ENCODE measurements around the gene AUP1.
"Not testable (repeated sequence)": the region's sequence is repeated elsewhere in the genome, so short reads cannot be mapped to it uniquely, and the experiment has no call there.

Gene AUP1, protein sequence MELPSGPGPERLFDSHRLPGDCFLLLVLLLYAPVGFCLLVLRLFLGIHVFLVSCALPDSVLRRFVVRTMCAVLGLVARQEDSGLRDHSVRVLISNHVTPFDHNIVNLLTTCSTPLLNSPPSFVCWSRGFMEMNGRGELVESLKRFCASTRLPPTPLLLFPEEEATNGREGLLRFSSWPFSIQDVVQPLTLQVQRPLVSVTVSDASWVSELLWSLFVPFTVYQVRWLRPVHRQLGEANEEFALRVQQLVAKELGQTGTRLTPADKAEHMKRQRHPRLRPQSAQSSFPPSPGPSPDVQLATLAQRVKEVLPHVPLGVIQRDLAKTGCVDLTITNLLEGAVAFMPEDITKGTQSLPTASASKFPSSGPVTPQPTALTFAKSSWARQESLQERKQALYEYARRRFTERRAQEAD

DNA sequence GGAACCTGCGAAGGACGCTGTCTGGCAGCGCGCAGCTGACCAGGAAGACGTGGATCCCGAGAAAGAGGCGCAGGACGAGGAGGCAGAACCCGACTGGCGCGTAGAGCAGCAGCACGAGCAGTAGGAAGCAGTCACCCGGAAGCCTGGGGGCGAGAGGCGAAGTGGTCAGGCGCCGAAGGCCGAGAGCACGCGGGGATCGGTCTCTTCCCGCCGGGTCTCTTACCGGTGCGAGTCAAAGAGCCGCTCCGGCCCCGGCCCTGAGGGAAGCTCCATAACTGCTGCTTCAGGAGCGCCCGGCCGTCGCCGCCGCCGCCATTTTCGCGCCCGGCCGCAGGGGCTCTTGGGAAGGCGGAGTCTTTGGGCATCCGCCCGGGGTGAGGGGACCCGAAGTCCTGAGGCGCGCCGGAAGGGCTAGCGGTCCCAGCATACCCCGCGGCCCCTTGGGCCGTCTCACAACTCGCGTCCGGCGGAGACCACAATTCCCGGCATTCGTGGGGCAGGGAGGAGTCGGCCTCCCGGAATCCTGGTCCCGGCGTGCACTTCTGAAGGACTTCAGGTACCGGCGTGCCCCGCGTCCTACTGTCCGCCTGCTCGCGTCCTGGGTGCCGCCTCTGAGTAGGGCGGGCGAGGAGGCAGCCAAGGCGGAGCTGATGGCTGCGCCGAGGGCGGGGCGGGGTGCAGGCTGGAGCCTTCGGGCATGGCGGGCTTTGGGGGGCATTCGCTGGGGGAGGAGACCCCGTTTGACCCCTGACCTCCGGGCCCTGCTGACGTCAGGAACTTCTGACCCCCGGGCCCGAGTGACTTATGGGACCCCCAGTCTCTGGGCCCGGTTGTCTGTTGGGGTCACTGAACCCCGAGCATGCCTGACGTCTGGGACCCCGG is at the start of gene AUP1, which contains the start of gene HTRA2:
Gene AUP1 (minus strand): TSS at position 350 of the 882 bp plus-strand sequence. CDS start 77 bp downstream, at position 273.
Gene HTRA2 (plus strand): TSS at position 577 of the 882 bp plus-strand sequence. CDS start 74 bp downstream, at position 651.
- peak; percentile 93 for DNase-seq

DNA sequence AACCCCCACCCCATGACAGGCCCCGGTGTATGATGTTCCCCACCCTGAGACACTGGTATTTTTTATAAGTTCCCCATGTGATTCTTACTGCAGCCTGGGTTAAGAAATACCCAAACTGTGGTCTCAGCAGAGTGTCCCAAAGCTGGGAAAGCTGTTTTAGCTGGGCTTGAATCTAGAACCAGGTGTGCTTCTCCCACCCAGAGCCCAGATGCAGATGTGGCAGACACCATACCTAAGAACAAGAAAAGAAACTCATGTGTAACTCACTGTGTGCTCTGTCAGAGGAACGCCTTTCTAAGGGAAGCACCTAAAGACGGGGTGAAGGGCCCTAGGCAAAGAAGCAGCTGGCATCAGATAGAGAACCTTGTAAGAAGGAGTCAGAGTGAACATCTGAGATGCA is 48.9 kb upstream of the AUP1 start:
- no peak for DNase-seq

DNA sequence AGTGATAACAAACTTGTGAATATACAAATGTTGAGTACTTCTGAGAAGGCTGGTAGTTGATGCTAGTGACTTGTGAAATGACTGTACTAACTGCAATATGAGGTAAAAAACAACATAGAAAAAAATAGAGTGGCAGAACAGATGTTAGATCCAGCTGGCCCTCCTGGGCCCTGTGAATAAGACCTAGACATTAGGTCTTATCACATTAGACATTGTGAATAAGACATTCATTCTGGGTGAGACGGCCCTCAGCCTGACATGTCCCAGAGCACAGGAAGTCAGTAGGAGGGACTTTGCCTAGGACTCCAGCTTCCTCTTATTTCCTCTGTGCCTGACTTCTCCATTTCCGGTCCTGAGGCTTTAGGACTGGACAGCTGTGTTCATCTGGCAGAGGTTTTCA is 47.9 kb upstream of the AUP1 start:
- no peak for DNase-seq

DNA sequence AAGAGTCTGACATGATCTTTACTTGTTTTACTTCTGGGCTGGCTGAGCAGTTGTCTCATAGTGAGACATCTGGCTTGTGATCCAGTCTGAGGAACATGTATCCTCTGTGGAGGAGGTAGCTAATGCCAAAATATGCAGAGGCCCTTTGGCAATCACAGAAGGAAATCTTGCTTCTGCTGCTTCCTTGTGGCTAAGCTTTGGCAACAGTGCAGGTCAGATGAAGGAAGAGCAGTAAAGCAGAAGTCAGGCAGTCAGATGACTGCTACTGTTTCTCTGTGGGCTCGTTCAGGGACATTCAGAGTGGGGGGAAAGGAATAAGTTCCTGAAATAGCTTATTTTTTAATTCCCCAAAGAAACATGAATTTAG is 47.3 kb upstream of the AUP1 start:
- no peak for DNase-seq

DNA sequence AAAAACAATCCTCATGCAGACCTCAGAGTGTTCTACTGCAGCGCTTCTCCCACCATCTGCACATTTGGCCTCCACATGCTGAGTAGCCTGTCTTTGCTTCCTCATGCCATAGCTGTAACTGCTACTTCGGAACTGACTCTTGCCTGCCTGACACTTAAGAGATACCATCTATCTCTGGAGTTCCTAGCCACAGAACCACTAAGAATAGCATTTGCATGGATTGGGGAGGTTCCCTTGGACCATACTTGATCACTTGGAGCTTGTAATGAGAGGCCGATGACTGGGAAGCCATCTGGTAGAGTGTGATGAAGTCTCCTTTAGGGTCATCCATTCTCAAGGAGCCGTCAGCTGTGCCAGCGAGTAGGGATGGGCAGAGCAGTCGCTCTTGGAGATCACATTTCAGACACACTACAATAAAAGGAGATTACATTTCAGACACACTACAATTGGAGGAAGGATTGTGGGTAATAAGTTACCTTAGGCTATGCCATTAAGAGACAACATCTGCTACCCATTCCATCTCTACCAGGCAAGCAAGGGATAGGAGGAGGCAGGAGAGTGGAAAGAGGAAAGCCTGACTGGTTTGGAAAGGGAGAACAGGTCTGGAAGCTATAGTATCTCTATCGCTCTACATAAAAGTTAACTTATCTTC is 46.8 kb upstream of the AUP1 start:
- DNase-seq: no peak

DNA sequence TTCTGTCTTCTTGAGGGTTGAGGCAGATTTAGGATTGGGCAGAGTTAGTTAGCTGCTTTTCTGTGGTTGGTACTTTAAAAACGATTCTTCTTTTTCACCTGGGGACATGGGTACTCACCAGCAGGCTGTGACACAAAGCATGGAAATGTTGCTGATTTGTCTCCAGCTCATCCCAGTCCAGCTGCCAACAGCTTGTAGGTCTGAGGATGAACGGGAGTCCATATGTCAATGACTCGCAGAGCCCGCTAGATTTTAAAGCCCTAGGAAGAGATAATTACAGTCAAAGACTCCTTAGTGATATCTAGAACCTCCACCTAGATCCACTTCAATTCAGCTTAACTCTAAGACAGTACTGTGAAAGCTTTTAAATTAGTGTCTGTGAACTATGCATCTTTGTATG is 45.8 kb upstream of the AUP1 start:
- no peak for DNase-seq

DNA sequence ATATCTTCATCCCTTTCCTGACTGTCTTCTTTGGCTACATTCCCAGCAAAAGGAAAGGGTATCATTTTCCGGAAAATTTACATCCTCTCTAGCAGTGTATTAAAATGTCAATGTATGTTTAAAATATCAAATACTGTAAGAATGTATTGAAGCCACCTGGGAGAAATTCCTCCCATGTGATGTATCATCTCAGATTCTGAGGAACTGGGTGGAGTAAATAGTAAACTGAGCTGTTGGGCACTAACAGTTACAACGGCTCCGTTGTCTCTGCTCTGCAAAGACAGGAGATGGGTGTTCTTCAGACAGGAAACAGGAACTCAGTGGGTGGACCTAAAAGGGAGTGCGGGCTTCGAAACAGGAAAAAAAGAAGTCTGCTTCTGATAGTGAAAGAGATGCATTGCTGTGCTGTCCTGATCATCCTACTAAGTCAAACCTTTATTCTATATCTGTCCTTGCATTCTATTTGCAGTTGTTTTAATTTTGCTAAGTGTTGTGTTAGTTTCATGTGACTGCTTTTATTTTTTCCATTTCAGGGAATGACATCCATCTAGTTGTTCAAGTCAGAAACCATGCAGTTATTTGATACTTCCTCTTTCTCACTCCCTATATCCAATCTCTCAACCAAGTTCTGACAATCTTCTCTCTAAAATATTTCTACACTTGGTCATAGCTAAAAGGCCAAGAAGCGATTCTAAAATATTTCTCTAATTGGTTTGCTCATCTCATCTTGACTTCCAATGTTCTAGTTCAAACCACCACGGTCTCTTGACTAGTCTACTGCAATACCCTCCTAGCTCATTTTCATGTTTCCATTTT is 44.4 kb upstream of the AUP1 start:
- no peak for DNase-seq

DNA sequence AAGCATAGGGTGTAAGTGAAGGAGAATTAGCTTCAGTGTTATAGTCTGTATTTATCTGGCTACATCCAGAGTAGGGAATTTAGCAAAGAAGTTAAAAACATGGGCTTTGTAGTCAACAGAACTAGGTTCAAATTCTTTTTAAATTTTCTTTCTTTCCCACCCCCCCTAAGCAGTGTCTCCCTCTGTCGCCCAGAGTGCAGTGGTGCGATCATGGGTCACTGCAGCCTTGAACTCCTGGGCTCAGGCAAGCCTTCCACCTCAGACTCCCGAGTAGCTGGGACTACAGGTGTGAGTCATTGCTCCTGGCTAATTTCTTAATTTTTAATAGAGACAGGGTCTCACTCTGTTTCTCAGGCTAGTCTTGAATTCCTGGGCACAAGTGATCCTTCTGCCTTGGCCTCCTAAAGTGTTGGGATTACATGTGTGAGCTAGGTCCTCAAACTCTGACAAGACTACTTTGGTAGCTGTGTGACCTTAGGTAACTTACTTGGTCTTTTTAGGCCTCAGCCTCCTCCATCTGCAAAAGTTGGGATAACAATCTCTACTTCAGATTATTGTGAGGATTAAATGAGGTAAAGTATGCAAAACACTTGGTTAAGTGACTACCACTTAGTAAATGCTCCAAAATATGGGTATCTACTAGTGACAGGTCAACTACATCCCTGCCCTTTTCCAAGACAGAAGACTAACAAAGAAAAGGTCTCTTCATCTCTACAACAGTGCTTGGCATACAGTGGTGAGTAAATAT is 42.8 kb upstream of the AUP1 start:
- DNase-seq: no peak

DNA sequence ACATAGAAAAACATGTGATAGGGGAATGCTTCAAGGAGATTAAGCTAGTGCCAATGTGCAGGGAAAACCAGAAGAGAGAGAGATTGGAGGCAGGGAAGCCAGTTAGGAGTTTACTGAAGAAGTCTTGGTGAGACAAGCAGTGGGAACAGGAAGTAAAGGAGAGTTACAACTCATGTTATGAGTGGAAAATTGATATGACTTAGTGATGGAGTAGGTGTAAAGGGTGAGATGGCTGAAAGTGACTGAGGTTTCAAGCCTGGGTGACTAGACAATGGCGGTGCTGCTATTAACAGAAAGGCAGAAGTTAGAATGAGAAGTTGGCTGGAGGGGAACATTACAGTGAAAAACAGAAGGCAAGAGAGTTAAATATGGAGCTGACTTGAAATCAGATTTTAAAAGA is 41.6 kb upstream of the AUP1 start:
- no peak for DNase-seq

DNA sequence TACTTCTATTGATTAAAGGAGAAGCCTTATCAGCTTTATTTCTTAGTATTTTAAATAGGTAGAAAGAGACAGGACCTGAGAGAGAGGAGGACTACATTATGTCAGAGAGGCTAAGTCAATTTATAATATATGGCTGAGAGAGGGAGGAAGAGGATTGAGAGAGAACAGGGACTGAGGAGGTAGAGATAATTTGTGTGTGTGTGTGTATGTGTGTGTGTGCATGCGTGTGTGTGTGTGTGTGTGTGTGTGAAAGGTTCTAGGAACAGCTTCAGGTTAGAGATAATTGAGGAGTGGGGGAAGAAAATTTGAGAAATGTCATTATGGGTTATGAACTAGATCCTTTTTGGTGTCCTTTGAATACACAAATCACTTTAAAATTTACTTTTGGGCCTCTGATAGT is 40.2 kb upstream of the AUP1 start:
- DNase-seq: no peak

DNA sequence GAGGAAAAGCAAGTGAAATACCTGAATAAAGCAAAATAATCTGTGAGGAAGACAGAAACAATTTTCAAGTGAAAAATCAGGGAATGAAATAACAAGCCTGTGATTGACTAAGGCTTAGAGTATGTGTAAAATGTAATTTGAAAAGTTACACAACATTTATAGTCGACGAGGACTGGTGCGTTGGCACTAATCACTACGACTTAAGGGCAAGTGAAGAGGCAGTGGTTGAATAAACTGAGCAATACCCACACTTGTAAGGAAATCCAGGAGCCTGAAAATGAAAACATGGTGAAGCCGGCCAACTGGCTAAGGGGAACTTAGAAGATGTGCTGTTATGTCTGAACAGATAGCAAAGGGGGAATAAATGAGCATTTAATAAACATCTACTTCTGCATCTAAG is 38.4 kb upstream of the AUP1 start:
- DNase-seq: no peak

DNA sequence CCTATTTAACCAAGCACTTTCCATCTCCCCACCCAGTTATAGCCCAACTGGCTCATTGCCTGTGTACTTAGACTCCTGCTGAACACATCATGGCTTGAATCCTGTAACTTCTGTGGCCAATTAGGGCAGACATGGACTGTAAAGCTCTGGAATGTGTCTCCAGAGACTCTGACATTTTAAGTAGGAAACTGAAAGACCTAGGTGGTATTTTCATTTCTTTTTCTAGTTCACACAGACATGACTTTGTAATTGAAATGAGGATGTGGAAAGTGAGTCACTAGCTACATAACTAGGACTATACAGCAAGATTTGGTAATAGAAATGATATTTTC is 37.2 kb upstream of the AUP1 start:
- DNase-seq: no peak

DNA sequence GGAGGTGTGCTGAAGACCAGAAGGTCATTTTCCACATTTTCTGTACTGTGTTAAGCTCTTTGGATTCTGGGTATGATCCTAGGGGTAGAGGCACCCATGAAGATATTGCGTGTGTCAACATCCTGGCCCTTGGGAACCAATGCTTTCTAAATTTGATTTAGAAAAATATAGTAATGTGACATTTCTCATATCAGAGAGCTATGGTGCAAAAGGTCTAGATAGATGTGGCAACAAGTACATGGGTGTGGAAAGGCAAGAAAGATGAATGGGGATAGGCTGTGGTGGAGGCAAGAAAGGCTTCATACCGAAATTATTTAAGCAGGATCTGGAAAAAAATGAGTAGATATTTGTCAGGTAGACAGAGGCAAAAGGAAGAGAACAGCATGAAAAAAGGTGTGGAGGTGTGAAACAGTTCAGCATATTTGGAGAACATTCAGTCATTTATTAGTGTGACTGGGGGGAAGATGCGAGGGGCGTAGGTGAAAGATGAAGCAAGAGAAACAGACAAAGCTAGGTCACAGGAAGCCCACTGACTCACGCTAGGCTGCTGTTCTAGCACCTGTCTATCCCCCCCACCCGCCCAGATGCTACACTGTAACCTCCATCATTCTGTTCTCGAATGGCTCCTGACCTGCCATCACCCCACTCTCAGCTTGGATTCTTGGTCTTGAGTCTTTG is 36.7 kb upstream of the AUP1 start:
- DNase-seq: no peak

DNA sequence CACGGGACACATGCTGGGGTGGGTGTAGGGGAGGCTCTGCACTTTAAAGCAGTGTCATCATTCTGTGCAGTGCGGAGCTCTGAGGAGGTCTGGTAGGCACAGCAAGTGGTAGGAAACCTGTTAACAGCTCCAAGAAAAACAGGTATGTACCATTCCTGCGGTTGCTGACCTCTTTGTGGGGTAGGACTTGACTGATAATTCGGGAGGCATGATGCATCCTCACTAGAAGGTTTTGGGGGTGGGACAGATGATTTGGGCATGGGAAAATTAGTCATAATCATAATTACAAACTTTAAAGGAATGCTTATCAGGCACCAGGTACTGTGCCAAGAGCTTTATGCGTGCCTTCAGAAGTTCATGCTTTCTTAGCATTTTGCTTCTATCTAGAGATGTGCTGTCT is 34.7 kb upstream of the AUP1 start:
- no peak for DNase-seq

DNA sequence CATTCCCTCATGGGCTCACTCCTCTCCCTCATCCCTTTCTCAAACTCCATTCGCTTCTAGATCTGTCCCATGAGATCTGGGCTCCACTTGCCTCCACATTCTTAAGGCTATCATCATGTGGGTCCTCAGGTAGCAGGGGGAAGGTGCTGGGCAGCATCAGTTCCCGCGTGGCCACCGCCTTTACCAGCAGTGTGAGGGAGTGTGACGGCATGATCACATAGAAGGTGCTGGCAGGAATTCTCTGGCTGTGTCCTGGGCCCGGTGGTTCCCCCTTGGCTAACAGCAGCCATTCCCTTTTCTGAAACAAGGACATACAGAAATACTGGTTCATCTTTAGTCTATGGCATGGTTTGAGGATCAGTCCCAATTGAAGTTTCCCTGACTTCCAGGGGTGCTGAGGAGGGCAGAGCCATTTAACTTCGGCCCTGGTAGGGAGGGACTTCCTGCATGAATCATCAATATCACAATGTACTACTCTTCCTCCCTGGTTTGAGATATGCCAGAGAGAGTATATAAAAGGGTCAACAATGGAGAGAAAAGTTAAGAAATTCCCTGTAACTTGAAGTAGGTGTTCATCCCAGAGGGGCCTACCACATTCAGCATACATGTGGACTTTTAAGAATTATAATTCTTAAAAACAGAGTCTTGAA is 32.7 kb upstream of the AUP1 start:
- no peak for DNase-seq

DNA sequence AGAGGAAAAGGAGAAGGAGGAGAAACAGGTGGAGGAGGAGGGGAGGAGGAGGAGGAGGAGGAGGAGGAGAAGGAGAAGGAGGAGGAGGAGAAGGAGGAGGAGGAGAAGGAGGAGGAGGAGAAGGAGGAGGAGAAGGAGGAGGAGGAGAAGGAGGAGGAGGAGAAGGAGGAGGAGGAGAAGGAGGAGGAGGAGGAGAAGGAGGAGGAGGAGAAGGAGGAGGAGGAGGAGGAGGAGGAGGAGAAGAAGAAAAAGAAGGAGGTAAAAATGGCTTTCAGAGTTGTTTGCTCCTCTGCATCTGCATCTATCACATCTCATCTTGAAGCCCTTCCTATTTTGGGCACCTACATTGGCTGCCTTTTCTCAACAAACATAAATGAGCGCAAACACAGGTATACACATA is 31.5 kb upstream of the AUP1 start:
- not testable (repeated sequence) for DNase-seq

DNA sequence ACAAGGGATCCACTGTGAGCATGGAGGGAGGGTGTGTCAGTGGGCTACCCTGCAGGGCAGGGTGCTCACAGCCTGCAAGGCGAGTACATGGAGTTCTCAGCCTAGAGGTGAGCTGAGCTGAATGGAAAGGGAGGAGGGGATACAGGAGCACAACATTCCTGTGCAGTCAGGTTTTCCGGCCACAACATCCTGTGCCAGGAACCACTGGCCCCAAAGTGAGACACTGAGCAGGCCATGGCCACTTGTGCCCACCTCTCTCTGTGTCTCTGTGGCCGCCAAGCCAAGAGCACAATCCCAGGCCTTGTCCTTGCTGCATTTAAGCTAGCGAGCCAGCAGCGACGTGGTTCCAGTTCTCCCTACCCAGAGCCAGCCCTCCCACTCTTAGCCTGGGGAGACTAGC is 31.1 kb upstream of the AUP1 start:
- DNase-seq: no peak

DNA sequence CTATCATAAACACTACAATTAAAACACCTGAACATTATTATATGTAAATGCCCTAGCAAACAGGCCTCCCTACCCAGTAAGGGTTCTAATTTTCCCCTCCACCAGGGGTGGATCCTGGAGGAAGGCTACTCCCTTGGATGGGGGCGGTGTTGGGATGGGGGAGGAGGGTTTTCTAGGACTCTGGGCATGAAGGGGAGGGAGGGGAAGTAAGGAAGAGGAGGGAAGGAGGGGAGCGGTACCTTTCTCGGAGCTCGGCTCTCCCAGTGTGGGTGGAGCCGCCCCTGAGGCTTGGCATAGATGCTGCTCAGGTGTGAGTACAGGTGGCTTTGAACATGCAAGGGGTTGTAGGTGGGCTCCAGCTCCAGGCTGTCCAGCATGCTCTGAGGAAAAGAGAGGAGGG is 30.4 kb upstream of the AUP1 start:
- DNase-seq: no peak

DNA sequence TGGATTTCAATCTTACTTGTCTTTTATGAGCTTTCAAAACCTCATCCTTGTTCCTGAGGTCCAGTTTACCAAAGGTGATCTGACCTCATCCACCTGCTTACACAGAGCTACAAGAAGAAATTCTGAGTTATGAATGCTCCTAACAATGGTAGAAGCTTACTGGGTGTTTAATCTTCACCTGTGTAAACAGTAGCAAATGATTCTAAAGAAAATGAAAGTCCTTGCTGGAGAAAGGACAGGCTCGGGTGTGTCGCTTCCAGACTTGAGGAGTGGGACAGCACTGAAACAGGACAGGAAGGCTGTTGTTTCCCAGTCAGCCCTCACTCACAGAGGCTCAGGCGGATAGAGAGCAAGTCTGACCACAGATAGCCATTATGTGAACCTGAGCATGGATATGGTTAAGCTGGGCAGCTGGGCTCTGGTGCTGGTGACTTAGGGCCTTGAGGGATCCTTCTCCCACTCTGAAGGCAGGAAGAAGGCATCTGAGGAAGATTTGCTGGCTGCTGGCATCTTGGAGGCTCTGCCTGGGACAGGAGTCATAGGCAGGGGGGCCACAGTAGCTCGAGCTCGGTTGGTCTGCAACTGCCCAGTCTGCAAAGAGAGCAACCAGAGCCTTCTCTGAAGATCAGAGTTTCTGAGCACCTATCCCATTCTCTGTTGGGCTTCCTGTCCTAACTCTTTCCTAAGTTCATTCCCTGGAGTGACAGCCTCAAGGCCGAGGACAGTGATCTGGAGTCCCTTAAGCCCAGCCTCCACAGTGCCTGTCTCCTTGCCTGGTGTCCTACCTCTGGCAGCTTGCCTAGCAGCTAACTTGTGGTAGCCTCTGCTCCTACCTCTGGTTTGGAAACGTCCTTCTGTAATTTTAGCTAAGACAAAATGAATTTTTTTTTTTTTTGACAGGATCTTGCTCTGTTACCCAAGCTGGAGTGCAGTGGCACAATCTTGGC is 29.1 kb upstream of the AUP1 start:
- no peak for DNase-seq
